PC-9 (cell line): ENCODE measurements around the gene PSMD13. TPM values are rescaled to one million over a fixed set of nuclear protein-coding genes. Genes with fewer than 3 reads are reported as not detected.

Source experiments
- BruUV-seq: library from RNA; stranded (reverse); fragments of 400-500 nt; replicated peaks from 2 replicates; lab custom pipeline; 2021; lab: Mats Ljungman, UMichigan
- CTCF ChIA-PET: fragments of 300-600 bp; sonication (Branson Sonifier 250); formaldehyde crosslinking; loops from one replicate; lab custom pipeline; 2022; ENCODE audit warnings: antibody characterized with exemption; lab: Charles Lee
- POLR2A ChIA-PET: fragments of 300-600 bp; sonication (Branson Sonifier 250); formaldehyde crosslinking; loops from one replicate; lab custom pipeline; 2022; ENCODE audit warnings: antibody characterized with exemption; ENCODE audit not compliant: unreplicated experiment; lab: Charles Lee
- DNase-seq, 2 experiments: peaks; one replicate each; pipeline versions ENCODE4 v3.0.0 to v3.0.0-alpha.2; 2015 to 2022; ENCODE audit warnings: mixed read lengths in 1 of 2
- H2AFZ ChIP-seq: fragments of 200-600 bp; sonication (generic); 2 replicates; pipeline ENCODE4 v1.8.1; 2017; ENCODE audit warnings: antibody characterized with exemption
- H3F3A ChIP-seq: fragments of 200-600 bp; sonication (generic); 2 replicates; pipeline ENCODE4 v1.8.1; 2017; ENCODE audit warnings: antibody characterized with exemption, mild to moderate bottlenecking, low read depth; ENCODE audit not compliant: insufficient read depth
- H3K27ac ChIP-seq: fragments of 200-600 bp; sonication (generic); 2 replicates; pipeline ENCODE4 v1.6.1; 2016; ENCODE audit warnings: mixed run types
- H3K27me3 ChIP-seq: fragments of 200-600 bp; sonication (generic); 2 replicates; pipeline ENCODE4 v1.6.1; 2016; ENCODE audit warnings: low read depth, mixed run types; ENCODE audit not compliant: insufficient read depth
- H3K36me3 ChIP-seq: fragments of 200-600 bp; sonication (generic); 2 replicates; pipeline ENCODE4 v1.6.1; 2016; ENCODE audit warnings: low read depth, mixed run types
- H3K4me1 ChIP-seq: fragments of 200-600 bp; sonication (generic); replicated peaks from 2 replicates; pipeline ENCODE4 v1.6.1; 2016; ENCODE audit warnings: mixed run types; ENCODE audit not compliant: insufficient read depth
- H3K4me2 ChIP-seq: fragments of 200-600 bp; sonication (generic); 2 replicates; pipeline ENCODE4 v1.6.1; 2017; ENCODE audit warnings: mixed run types
- H3K4me3 ChIP-seq: fragments of 200-600 bp; sonication (generic); 2 replicates; pipeline ENCODE4 v1.6.1; 2016; ENCODE audit warnings: mixed run types
- H3K79me2 ChIP-seq: fragments of 200-600 bp; sonication (generic); 2 replicates; pipeline ENCODE4 v1.6.1; 2017; ENCODE audit warnings: low read depth, mixed run types
- H3K9me2 ChIP-seq: fragments of 200-600 bp; sonication (generic); 2 replicates; pipeline ENCODE4 v1.8.1; 2017; ENCODE audit warnings: mild to moderate bottlenecking; ENCODE audit not compliant: insufficient read depth
- H3K9me3 ChIP-seq: fragments of 200-600 bp; sonication (generic); 2 replicates; pipeline ENCODE4 v1.8.1; 2016; ENCODE audit warnings: low read depth; ENCODE audit not compliant: insufficient read depth
- H4K20me1 ChIP-seq: fragments of 200-600 bp; sonication (generic); 2 replicates; pipeline ENCODE4 v1.8.1; 2017; ENCODE audit not compliant: insufficient read depth
- EZH2 ChIP-seq: fragments of 200-600 bp; sonication (generic); IDR thresholded peaks from 2 replicates; pipeline ENCODE4 v1.8.0; 2017; ENCODE audit warnings: antibody characterized with exemption, low read depth
- intact Hi-C: fragments of 100-400 bp; cut with micrococcal nuclease; formaldehyde crosslinking; loops from one replicate; pipeline ENCODE4 v1.10.0; 2022; ENCODE audit not compliant: unreplicated experiment
- total RNA-seq: library from RNA; stranded (reverse); gene quantifications from 2 replicates; pipeline ENCODE4 v1.2.3, GENCODE V29; 2021
- TF ChIP-seq, protein P1 (sequence below): fragments of 200-600 bp; sonication (generic); conservative IDR thresholded peaks from 2 replicates; pipeline ENCODE4 v1.6.1; 2017; ENCODE audit warnings: mixed run types, antibody characterized with exemption, mild to moderate bottlenecking, moderate library complexity

The PSMD13 gene
- total RNA-seq, 1 experiment from 2014 or later: 143 TPM

DNA sequence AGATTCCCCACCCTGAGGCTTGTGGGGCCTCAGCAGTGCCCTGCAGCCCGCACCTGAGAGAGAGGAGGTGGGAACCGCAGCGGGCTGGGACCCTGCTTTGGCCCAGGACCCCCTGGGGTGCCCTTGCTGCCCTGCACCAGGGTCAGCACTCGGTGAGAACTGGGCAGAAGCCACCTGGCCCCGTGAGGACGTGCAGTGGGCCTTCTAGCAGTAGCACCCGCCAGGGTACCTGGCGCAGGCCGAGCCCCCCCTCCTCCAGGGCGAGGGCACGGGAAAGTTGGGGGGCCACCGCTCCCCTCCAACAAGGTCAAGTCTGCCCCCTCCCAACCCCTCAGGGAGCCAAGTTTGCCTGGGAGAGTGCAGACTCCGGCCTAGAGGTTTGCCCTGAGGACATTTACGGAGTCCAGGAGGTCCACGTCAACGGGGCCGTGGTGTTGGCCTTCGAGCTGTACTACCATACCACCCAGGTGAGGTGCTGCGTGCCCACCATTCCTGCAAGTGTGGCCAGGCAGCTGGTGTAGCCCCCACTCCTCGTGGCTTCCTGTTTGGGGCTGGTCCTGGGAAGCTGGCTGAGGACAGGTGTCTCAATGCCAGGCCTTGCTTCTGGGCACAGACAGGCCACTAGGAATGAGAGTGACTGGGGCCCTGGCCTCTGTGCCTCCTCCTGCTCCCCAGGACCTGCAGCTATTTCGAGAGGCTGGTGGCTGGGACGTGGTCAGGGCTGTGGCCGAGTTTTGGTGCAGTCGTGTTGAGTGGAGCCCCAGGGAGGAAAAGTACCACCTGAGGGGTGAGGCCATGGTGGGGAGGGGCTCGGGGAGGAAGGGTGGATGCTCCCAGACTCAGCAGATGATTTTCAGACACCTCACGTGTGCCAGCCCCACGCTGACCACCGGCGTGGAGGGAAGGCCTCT lies 55.7 kb downstream of the PSMD13 start:
- ChIA-PET CTCF (no interaction called here), POLR2A (no interaction called here)
- TF ChIP-seq EZH2: no peak
- TF ChIP-seq, protein P1, sequence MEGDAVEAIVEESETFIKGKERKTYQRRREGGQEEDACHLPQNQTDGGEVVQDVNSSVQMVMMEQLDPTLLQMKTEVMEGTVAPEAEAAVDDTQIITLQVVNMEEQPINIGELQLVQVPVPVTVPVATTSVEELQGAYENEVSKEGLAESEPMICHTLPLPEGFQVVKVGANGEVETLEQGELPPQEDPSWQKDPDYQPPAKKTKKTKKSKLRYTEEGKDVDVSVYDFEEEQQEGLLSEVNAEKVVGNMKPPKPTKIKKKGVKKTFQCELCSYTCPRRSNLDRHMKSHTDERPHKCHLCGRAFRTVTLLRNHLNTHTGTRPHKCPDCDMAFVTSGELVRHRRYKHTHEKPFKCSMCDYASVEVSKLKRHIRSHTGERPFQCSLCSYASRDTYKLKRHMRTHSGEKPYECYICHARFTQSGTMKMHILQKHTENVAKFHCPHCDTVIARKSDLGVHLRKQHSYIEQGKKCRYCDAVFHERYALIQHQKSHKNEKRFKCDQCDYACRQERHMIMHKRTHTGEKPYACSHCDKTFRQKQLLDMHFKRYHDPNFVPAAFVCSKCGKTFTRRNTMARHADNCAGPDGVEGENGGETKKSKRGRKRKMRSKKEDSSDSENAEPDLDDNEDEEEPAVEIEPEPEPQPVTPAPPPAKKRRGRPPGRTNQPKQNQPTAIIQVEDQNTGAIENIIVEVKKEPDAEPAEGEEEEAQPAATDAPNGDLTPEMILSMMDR: no peak
- Histone ChIP-seq H3K79me2 (no peaks in the 10 kb centered on the region), H3K27ac (no peak overlapping the region), H3K4me3 (no peak overlapping the region), H3K9me3 (no peaks in the 10 kb centered on the region), H3K4me1 (no peaks in the 10 kb centered on the region), H3F3A (no peaks in the 10 kb centered on the region), H3K36me3 (no peaks in the 10 kb centered on the region), H3K27me3 (no peaks in the 10 kb centered on the region), H4K20me1 (no peaks in the 10 kb centered on the region), H3K9me2 (no peaks in the 10 kb centered on the region), H2AFZ (no peak overlapping the region), H3K4me2 (no peak overlapping the region)
- intact Hi-C loops: no loop called here
- BruUV-seq: no TSS peak
- no peak for DNase-seq

DNA sequence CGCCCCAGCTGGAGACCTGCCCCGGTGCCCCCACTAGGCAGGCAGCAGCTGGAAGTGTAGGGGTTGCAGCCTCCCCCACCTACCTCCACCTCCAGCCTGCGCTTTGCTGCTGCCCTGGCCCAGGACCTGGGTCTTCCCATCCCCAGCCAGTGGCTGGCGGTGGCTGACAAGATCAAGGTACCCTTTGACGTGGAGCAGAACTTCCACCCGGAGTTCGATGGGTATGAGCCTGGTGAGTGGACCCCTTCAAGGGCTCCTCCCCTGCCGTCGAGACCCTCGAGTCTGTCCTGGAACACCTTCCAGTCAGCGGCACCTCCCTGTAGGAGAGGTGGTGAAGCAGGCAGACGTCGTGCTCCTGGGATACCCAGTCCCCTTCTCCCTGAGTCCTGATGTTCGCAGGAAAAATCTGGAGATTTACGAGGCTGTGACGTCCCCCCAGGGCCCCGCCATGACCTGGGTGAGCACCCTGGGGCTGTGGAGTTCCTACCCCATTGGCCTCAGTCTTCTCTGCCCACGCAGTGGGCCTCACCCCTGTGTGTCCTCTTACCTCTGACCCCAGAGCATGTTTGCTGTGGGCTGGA lies 56.6 kb downstream of the PSMD13 start:
- Histone ChIP-seq H3K9me3 (no peaks in the 10 kb centered on the region), H3K79me2 (no peaks in the 10 kb centered on the region), H3K9me2 (no peaks in the 10 kb centered on the region), H3K27ac (no peak overlapping the region), H2AFZ (no peak overlapping the region), H3K36me3 (no peaks in the 10 kb centered on the region), H3K27me3 (no peaks in the 10 kb centered on the region), H3F3A (no peaks in the 10 kb centered on the region), H4K20me1 (no peaks in the 10 kb centered on the region), H3K4me3 (no peak overlapping the region), H3K4me1 (no peaks in the 10 kb centered on the region), H3K4me2 (no peak overlapping the region)
- DNase-seq: no peak
- intact Hi-C loops: no loop called here
- BruUV-seq: no TSS peak
- TF ChIP-seq EZH2: no peak
- TF ChIP-seq, protein P1: no peak
- ChIA-PET CTCF (no interaction called here), POLR2A (no interaction called here)

DNA sequence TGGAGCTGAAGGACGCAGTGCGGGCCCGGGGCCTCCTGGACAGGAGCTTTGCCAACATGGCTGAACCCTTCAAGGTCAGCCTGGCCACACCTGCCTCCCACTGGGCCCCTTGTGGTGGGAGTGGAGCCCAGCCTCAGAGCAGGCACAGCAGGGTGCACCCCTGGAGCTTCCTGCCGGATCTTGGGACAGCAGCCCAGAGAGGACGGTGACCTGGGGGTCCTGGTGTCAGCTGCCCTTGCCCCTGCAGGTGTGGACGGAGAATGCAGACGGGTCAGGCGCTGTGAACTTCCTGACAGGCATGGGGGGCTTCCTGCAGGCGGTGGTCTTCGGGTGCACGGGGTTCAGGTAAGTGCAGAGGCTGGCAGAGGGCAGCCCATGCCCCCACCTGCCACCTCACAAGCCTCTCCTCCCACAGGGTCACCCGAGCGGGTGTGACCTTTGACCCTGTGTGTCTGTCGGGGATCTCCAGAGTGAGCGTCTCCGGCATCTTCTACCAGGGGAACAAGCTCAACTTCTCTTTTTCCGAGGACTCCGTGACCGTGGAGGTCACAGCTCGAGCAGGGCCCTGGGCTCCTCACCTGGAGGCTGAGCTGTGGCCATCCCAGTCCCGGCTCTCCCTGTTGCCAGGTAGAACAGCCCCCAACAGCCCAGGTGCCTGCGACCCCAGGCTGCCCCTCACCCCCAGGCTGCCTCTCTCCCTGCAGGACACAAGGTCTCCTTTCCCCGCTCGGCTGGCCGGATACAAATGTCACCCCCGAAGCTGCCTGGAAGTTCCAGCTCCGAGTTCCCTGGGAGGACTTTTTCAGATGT lies 57.3 kb downstream of the PSMD13 start:
- ChIA-PET CTCF (no interaction called here), POLR2A (no interaction called here)
- Histone ChIP-seq H2AFZ (no peak overlapping the region), H3F3A (no peaks in the 10 kb centered on the region), H3K4me3 (no peak overlapping the region), H3K27ac (no peak overlapping the region), H3K36me3 (no peaks in the 10 kb centered on the region), H3K4me2 (no peak overlapping the region), H3K4me1 (no peaks in the 10 kb centered on the region), H3K79me2 (no peaks in the 10 kb centered on the region), H3K9me2 (no peaks in the 10 kb centered on the region), H3K9me3 (no peaks in the 10 kb centered on the region), H3K27me3 (no peaks in the 10 kb centered on the region), H4K20me1 (no peaks in the 10 kb centered on the region)
- no peak for TF ChIP-seq EZH2
- TF ChIP-seq, protein P1: no peak
- intact Hi-C loops: no loop called here
- BruUV-seq: no TSS peak
- no peak for DNase-seq
